DMS 273 treated with DMSO at 0.1 percent for 48 hours (cell line): ENCODE measurements around the gene EID2.

ENCODE experiments used
- DNase-seq: peaks from one replicate; lab custom pipeline; 2025; lab: John Stamatoyannopoulos, UW

Gene EID2

GRCh38 chr19:39539518-39540332 is at the start of gene EID2:
EID2 (minus strand) TSS chr19:39540161; CDS start chr19:39540079, 82 bp downstream.
- peak; percentile 87 for DNase-seq

- no peak for DNase-seq
Observed at GRCh38 chr19:39588066-39588465, 48.1 kb upstream of the EID2 start.

- no peak for DNase-seq
Observed at GRCh38 chr19:39587496-39587895, 47.5 kb upstream of the EID2 start.

- DNase-seq: no peak
Observed at GRCh38 chr19:39582891-39583625, 43.1 kb upstream of the EID2 start.

GRCh38 chr19:39582442-39582841 is 42.5 kb upstream of the EID2 start:
- no peak for DNase-seq

- no peak for DNase-seq
Observed at GRCh38 chr19:39568604-39569003, 28.6 kb upstream of the EID2 start.

- no peak for DNase-seq
Observed at GRCh38 chr19:39566064-39566463, 26.1 kb upstream of the EID2 start.

- DNase-seq: no peak
Observed at GRCh38 chr19:39563408-39563807, 23.4 kb upstream of the EID2 start.

- DNase-seq: no peak
Observed at GRCh38 chr19:39558624-39559117, 18.7 kb upstream of the EID2 start.

- DNase-seq: no peak
Observed at GRCh38 chr19:39557811-39558623, 18.1 kb upstream of the EID2 start.

GRCh38 chr19:39555883-39556282 is 15.9 kb upstream of the EID2 start:
- DNase-seq: no peak

GRCh38 chr19:39554701-39555311 is 14.8 kb upstream of the EID2 start:
- DNase-seq: no peak

GRCh38 chr19:39553082-39553652 is 13.2 kb upstream of the EID2 start:
- DNase-seq: no peak

- no peak for DNase-seq
Observed at GRCh38 chr19:39550197-39550596, 10.2 kb upstream of the EID2 start.

GRCh38 chr19:39546599-39546998 is 6.6 kb upstream of the EID2 start:
- no peak for DNase-seq

- no peak for DNase-seq
Observed at GRCh38 chr19:39544911-39545310, 5.0 kb upstream of the EID2 start.

- no peak for DNase-seq
Observed at GRCh38 chr19:39544226-39544903, 4.4 kb upstream of the EID2 start.

GRCh38 chr19:39543477-39543857 is 3.5 kb upstream of the EID2 start:
- DNase-seq: no peak

- no peak for DNase-seq
Observed at GRCh38 chr19:39542206-39542605, 2.2 kb upstream of the EID2 start.

GRCh38 chr19:39540333-39540673 is 342 bp upstream of the EID2 start:
- no peak for DNase-seq

- no peak for DNase-seq
Observed at GRCh38 chr19:39539165-39539517, 820 bp downstream of the EID2 start.
